Measurements from ENCODE around the gene GALNT2.
A peak's percentile ranks its signal among the peaks of the same experiment; 100 is the strongest.

The GALNT2 gene

DNA sequence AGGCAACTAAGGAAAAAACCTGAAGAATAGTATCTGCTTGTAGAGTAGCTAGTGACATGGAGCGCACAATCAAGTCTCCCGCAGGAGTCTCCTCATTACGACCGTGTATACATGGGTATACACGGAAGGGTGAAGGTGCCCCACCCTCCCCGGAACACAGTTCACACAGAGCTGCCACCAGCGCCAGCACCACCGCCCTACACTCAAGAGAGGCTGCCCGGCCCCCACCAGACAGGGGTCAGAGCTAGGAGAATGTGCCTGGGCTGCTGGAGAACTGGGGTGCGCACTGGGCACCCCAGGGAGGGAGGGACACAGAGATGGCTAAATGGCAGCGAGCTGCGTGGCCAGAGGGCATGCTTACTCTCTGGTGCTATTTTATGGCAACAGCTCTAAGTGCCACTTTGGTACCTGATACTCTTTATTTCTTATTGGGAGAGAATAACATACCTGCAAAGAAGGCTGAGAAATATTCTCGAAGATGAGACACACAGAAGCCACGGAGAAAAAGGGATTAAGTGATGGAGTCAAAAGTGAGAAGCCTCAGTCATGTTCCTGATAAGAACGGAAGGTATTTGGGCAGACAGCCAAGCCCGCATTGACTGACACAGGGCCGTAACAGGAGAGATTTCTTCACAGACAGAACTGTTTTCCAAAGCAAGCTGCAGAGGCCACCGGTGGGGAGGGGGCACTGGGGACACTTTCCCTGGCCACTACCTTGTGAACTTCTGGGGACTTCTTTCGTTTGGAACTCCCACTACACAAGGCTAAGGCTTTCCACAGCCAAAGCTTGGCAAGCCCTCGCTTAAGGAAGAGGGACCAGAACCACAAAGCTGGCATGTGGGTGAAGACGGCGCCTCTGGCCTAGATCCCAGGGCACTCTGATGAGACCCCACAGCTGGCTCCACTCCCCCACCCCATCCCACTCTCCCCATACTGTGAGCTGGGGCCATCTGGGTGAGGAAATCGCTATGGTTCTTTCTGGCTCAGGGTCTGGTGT lies 251.1 kb downstream of the GALNT2 start:
- DNase-seq (ENCODE audit: insufficient read length, low spot score): no peak
- FAIRE-seq: no peak
- TF ChIP-seq POLR2A (IDR thresholded peaks at IDR 0.05; ENCODE audit: low read depth, low read length): no peak

DNA sequence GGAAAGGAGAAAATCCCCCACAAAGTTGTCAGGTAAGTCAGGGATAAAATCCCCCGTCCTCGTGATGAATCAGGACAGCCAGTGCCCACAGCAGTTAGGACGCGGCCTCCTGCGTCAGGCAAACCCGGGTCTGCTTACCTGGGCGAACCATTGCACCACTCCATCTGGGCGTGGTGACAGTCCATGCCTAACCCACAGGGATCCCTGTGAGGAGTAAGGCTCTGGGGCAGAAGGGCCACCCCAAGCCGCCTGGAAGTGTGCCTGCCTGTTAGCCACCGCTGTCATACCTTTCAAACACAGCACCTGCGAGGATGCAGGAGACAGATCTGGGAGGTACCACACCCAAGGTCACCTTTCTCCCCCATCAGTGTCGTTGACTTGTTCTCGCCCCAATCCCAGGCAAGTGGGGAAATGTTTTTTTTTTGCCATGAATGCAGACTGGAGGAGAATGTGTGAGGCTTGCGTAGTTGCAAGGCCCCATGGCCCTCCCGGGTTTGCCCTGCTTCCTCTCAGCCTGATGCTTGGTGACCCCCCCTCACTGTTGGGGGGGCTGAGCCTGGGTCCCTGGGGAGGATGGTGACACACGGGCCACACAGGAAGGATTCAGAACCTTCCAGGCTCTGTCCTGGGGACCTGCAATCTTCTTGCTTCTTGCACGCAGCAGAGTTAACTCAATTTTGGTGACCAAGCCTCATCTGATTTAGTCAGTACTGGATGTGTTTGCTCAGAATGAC lies 252.1 kb downstream of the GALNT2 start:
- DNase-seq (ENCODE audit: insufficient read length, low spot score): no peak
- no peak for TF ChIP-seq POLR2A (IDR thresholded peaks at IDR 0.05; ENCODE audit: low read depth, low read length)
- no peak for FAIRE-seq

DNA sequence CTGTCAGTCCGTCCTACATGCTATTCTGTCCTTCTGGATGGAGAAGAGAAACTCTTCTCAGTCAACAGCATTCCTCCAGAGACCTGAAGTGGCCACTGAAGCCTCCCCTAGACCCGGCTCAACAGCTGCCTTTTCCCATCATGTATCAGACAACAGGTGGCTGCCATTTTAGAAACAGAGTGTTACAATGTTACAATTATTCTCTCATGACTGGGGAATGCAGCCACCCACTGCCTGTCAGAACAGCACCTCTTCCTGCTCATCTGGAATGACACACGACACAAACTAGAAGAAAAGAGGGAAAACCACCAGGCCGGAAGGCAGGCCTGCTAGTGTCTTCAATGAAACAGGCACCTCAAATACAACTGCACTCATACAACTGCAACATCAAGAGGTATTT lies 253.8 kb downstream of the GALNT2 start:
- DNase-seq (ENCODE audit: insufficient read length, low spot score): no peak
- FAIRE-seq: no peak
- no peak for TF ChIP-seq POLR2A (IDR thresholded peaks at IDR 0.05; ENCODE audit: low read depth, low read length)

- DNase-seq (ENCODE audit: insufficient read length, low spot score) (no peak), FAIRE-seq (no peak)
- no peak for TF ChIP-seq POLR2A (IDR thresholded peaks at IDR 0.05; ENCODE audit: low read depth, low read length)
Observed at GRCh38 chr1:230321341-230321740, 254.3 kb downstream of the GALNT2 start.

DNA sequence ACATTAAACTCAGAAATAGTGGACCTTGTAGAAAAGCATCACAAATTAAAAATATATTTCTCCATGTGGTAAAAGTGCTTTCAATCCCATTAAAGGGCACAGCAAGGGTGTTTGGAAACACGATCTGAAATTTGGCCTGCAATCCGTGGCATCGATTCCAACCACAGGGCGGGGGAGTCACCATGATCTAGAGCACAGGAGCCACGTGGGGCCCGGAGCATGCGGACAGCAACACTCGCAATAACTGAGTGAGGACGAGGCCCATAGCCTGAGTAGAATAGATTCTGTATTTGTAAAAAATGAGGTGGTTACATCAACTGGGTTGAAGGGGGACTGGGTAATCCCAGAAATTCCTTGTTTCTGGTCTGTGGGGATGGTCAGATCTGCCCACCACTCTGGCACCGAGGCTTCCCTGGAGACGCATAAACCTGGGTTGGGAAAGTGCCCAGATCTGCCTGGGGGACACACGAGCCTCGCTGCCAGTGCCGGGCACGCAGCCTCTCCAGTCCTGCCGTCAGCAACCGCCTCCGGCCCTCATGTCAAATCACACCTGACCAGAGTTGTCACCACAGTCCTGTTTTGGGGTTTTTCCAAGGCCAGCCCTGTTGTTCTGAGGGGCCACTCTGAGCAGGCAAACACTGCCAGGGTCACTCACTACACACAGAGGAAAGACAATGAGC lies 254.8 kb downstream of the GALNT2 start:
- TF ChIP-seq POLR2A (IDR thresholded peaks at IDR 0.05; ENCODE audit: low read depth, low read length): no peak
- FAIRE-seq: no peak

GRCh38 chr1:230322421-230322756 lies 255.4 kb downstream of the GALNT2 start:
- DNase-seq (ENCODE audit: insufficient read length, low spot score) (no peak), FAIRE-seq (no peak)
- no peak for TF ChIP-seq POLR2A (IDR thresholded peaks at IDR 0.05; ENCODE audit: low read depth, low read length)

More for the DNA sequence above, 254.8 kb downstream of the GALNT2 start:
- DNase-seq (ENCODE audit: insufficient read length, low spot score): no peak

DNA sequence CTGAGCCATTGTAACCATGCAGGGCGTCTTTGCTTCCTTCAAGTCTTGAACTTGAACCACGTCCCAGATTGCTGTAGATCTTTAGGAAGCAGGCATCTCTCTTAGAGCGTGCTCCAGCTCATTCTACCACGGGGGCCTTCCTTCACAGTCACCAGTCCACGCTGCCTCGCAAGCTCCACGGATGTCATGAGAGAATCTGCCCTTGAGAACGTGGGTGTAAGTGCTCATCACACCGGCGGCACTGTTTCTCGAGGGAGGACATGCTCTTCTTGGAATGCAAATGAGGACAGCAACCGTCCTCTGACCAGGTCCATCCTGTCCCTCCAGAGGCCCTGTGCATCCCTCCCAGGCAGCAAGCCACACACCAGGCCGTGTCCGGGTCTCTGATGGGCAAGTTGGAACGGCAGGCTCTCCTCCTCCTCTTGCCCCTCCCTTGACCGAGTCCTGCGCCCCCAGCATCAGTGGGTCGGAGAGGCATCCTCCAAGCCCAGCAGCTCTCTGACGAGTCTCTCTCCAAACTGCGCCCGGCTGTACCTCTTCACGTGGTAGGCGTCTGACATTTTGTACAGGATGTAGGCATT lies 256.0 kb downstream of the GALNT2 start:
- no peak for FAIRE-seq
- TF ChIP-seq POLR2A (IDR thresholded peaks at IDR 0.05; ENCODE audit: low read depth, low read length): no peak
- DNase-seq (ENCODE audit: insufficient read length, low spot score): no peak

DNA sequence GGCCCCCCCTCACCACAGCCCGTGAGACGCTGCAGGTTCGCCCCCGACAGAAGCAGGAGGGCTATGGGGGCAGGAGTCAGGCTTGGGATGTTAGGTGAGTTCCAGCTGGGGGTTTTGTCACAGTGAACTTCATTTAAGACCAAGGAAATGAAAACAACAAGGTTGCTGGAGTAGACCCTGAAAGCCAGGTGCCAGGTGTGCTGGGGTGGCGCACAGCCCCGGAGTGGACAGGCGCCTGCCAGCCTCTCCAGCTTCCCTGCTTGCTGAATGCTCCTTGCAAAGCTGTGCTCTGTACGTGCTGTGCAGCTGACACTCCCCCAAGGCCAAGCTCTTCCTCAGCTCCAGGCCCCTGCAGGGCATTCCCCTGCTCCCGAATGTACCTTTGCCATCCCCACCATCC lies 256.6 kb downstream of the GALNT2 start:
- DNase-seq (ENCODE audit: insufficient read length, low spot score) (no peak), FAIRE-seq (no peak)
- no peak for TF ChIP-seq POLR2A (IDR thresholded peaks at IDR 0.05; ENCODE audit: low read depth, low read length)

DNA sequence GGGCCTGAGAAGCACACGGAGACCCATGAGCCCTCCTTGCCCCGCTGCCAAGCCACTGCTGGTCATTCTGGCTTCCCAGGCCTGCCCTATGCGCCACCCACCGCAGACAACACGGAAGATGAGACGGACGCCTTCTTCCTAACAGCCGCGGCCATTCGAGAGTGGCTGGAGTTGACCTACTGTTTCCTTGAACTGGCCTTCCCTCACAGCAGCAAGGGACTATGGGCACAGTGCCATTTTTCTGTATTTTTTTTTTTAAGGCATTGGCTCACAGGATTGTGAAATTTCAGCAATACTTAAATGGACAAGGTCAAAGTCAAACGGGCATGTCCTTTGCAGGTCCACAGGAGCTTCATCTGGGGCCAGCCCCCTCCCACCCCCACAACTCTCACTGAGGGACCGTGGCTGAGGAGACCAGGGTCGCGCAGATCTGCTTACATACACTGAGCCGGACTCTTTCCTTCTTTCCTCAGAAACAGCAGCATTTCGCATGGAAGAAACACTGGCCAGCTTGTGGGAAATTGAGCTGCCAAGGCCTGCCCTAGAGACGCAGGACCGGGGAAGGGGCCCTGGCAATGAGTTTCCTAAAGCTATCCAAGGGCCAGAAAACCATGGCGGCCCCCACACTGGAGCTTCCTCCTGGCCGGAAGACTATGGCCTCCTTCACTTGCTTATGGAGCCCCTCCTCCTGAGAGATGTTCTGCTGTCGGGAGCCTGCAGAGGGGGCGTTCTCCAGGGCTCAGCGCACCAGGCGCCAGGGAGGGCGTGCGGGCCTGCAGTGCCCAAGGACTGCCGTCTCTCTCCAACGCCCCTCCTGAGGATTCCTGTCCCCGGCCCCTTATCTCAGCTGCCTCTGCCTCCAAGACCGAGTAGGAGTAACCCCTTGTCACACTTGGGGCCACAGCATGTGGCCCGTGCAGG lies 260.2 kb downstream of the GALNT2 start:
- FAIRE-seq (no peak), DNase-seq (ENCODE audit: insufficient read length, low spot score) (no peak)
- no peak for TF ChIP-seq POLR2A (IDR thresholded peaks at IDR 0.05; ENCODE audit: low read depth, low read length)

- FAIRE-seq (no peak), DNase-seq (ENCODE audit: insufficient read length, low spot score) (peak; percentile 57)
- TF ChIP-seq POLR2A (IDR thresholded peaks at IDR 0.05; ENCODE audit: low read depth, low read length): no peak
Observed at GRCh38 chr1:230327892-230328284, 260.9 kb downstream of the GALNT2 start.

DNA sequence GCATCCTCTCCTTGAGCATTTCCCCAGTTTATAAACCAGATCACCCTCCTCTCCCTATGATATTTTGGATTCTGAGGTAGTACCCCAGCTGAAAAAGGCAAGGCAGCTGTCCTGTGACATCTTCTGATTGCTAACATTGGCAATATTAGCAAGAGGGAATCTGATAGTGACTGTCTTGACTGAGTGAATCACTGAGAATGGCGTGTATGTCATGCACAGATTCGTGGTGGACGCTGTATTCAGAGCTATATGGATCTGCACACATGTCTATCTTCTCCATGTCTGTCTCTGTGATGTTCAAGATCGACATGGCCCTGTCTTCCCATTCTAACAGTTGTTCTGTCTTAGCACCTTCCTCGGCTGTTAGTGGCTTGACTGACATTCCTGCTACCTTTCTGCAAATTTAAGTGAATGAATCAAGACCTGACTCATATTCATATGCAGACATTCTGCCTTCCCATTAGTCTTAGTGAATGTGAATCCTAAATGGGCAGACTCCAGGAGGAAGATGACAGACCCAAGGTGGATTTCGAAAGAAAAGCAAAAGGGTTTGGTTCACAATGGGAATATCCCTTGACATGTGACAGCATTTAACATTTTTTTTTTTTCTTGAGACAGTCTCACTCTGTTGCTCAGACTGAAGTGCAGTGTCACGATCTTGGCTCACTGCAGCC lies 261.4 kb downstream of the GALNT2 start:
- FAIRE-seq (no peak), DNase-seq (ENCODE audit: insufficient read length, low spot score) (no peak)
- no peak for TF ChIP-seq POLR2A (IDR thresholded peaks at IDR 0.05; ENCODE audit: low read depth, low read length)

DNA sequence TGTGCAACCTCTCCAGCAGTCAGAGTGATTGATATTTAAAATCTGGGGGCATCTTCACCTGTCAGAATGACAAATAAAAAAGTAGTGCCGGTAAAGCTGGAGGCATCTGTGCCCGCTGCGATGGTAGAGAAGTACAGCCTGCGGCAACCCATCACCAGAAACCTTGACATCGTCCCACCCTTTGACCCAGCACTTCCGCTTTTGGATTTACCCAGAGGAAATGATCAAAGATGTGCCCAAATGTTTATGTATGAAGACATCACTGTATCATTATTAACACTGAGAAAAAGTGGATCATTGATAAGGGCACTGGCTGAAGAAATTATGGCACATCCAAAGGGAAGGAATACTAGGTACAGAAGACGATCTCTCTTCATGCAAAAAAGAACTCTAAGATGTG lies 263.1 kb downstream of the GALNT2 start:
- TF ChIP-seq POLR2A (IDR thresholded peaks at IDR 0.05; ENCODE audit: low read depth, low read length): no peak
- DNase-seq (ENCODE audit: insufficient read length, low spot score): no peak
- FAIRE-seq: no peak
